Astrocyte of the hippocampus (primary cell): Measurements from ENCODE around the gene DUT.
A peak's percentile ranks its signal among the peaks of the same experiment; 100 is the strongest.
"Not testable (repeated sequence)": the region's sequence is repeated elsewhere in the genome, so short reads cannot be mapped to it uniquely, and the experiment has no call there.

ENCODE experiments used
- DNase-seq: peaks from one replicate; pipeline ENCODE4 v3.0.0; 2011; ENCODE audit warnings: low read depth, low spot score

Gene DUT

GRCh38 chr15:48330855-48331795, at the start of gene DUT:
Gene DUT (plus strand): TSS chr15:48331429. CDS start chr15:48331516, 87 bp downstream.
- DNase-seq: peak; percentile 92

GRCh38 chr15:48281674-48282073, 49.6 kb upstream of the DUT start:
- DNase-seq: peak; percentile 10

DNA sequence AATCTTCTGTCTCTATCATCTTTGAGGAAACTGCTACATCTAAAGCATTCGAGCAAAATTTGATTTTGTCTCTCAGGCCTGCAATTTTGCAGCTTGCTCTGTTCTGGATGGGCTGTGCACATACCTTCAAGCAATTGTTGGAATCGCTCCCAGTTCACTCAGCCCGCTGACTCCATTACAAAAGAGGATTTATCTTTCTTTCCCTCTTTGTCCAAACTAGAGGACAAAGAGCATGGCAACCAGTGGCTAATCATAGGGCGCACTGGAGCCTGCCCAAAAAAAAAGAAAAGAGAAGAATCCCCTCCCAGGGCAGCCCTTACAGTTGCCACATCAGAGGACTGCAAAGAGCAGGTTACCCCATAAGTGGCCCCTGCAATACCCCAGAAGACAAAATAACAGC, 49.0 kb upstream of the DUT start:
- DNase-seq: peak; percentile 67

DNA sequence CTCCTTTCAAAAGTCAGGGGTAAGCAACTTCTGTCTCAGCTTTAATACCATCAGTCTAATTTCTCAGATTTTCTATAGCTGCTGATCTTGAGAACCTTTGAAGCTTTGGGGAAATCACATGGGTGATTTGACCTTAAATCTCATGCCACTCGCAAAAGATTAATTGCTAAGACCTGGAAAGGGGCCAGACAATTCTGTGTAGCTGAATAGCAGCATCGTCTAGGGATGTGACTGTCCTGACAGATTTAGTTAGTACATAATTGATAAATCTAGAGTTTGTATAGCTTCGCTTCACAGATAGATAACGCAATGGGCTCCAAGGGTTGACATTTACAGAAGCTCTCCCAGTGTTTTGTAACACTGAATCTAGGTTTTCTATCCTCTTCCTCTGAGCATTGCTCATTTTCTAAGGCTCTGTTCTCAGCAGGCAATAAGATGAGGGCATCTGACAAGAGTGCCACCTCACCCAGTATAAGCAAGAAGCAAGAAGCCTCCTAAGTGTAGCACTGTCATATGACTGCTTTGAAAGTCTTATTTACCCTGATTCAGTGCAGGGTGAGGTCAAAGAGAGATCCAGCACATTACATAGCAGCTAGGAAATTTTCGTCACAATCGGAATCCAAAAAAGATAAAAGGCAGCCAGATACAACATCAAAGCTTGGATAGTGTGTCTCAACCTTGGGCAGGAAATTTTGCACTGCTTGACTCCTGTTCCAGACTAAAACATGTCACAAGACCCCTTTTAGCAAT, 47.7 kb upstream of the DUT start:
- DNase-seq: peak; percentile 34

DNA sequence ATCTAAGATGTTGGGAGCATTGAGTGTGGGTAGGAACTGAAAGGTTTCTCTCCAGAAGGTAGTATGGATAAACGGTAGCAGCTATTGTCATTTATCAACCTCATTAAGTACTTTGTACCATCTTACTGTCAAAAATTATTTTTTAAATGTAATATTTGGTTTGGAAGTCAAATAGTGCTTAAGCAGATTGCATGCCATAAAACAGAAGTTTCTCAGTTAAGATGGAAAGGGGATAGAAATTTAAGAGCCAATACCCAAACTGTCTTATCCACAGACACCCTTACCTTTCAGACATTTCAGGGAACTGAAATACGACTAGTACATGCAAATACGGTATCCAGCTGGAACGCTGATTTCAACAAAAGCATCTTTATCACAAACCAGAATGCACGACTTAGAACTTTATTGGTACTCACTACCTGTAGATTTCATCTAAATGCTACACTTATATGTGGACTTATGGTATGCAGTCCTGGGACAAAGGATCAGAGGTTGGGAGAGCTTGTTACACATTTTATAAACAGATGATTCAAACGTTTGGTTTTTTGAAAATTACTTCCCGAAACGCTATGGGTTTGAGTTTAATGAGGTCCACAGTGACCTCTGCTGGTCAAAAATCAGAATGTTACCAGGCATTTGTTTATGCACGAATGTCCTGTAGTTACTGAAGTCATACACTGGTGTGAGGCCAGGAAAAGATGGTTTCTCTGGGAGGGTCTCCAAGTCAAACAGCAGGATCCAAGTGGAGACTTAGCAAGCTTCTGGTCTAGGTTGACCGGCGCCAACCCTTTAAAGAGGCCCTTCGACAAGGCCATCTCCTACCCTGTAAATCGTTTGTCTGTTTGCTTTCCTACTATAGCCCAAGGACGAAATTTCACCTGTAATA, 45.7 kb upstream of the DUT start:
- DNase-seq: peak; percentile 94

DNA sequence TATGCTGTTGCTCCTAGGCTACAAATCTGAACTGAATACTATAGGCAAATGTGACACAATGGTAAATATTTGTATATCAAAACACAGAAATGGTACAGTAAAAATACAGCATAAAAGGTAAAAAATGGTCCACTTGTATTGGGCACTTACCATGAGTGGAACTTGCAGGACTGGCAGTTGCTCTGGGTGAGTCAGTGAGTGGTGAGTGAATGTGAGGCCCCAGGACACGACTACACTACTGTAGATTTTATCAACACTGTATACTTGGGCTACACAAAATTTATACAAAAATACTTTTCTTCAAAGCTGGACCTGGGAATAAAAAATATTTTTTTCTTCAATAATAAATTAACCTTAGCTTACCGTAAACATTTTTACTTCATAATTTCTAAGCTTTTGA, 41.6 kb upstream of the DUT start:
- no peak for DNase-seq

- no peak for DNase-seq
Measured at GRCh38 chr15:48292458-48292857, 38.8 kb upstream of the DUT start.

GRCh38 chr15:48297668-48298067, 33.6 kb upstream of the DUT start:
- no peak for DNase-seq

GRCh38 chr15:48298914-48299313, 32.3 kb upstream of the DUT start:
- no peak for DNase-seq

DNA sequence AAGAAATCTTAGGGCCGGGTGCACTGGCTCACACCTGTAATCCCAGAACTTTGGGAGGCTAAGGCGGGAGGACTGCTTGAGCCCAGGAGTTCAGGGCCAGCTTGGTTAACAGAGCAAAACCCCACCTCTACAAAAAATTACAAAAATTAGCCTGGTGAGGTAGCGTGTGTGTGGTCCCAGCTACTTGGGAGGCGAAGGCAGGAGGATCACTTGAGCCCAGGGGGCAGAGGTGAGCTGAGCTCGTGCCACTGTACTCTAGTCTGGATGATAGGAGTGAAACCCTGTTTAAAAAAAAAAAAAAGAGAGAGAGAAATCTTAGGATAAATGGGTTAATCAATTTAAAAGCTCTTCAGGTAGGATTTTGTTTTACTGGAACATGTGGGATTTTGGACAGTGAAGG, 31.2 kb upstream of the DUT start:
- DNase-seq: no peak

- no peak for DNase-seq
Measured at GRCh38 chr15:48304398-48304797, 26.8 kb upstream of the DUT start.

GRCh38 chr15:48306639-48307038, 24.6 kb upstream of the DUT start:
- DNase-seq: no peak

GRCh38 chr15:48307586-48307985, 23.6 kb upstream of the DUT start:
- no peak for DNase-seq

DNA sequence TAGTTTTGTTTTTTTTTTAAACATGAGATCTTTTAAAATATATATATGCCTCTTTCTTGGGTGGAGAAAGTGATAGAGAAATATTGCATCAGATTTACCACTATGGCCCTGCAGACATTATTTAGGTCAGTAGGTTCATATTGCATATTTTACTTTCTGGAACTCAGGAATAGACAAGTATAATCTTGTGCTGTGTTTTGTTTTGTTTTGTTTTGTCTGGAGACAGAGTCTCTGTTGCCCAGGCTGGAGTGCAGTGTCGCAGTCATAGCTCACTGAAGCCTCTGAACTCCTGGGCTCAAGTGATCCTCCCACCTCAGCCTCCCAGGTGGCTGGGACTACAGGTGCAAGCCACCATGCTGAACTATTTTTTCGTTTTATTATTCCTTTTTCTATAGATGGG, 21.5 kb upstream of the DUT start:
- no peak for DNase-seq

DNA sequence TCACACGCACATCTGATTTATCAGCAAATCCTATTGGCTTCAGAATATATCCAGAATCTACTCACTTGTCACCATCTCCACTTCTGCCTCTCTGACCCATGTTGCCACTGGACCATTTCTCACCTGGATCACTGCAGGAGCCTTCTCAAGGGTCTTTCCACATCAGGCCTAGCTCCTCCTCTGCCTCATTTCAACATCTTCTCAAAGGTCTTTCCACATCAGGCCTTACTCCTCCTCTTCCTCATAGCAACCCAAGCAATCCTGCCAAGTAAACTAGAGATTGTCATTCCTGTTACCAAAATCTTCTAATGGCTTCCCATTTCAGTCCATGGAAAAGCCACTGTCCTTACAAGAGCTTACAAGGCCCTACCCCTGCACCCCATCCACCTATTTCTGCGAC, 18.0 kb upstream of the DUT start:
- DNase-seq: no peak

DNA sequence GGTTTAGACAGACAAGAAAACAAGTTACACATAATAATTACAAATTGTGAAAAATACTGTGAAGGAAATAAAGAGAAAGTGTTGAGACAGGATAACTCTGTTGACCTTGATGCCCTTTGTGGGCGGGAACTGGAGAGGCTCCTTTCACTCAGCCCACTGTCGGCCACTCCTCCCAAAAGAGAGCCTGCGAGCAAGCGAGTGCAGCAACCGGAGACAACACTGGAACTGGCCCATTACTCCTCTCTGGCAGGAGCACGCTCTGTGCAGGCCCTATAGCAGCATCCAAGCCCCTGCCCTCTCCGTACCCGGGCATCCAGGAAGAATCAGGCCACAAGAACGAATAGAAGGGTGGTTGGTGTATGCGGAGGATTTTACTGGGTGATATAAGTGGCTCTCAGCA, 16.2 kb upstream of the DUT start:
- no peak for DNase-seq

GRCh38 chr15:48317221-48317620, 14.0 kb upstream of the DUT start:
- DNase-seq: no peak

- DNase-seq: no peak
Measured at GRCh38 chr15:48318131-48318530, 13.1 kb upstream of the DUT start.

DNA sequence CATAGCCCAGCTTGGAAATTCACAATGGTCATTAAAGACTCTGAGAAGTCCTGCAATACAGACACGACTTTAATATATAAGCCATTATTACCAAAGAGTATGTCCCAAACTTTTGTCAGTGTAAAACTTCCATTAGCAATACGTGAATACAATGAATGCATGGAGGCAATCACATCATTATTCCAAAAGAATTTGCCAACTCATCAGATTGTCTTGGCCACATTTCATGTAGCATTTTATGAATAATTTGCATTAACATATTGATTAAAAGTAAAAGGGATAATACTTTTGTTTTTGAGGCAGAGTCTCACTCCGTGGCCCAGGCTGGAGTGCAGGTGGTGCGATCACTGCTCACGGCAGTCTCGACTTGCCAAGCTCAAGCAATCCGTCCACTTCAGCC, 7.9 kb upstream of the DUT start:
- DNase-seq: no peak

- DNase-seq: no peak
Measured at GRCh38 chr15:48324949-48325348, 6.3 kb upstream of the DUT start.

GRCh38 chr15:48325400-48325799, 5.8 kb upstream of the DUT start:
- no peak for DNase-seq

DNA sequence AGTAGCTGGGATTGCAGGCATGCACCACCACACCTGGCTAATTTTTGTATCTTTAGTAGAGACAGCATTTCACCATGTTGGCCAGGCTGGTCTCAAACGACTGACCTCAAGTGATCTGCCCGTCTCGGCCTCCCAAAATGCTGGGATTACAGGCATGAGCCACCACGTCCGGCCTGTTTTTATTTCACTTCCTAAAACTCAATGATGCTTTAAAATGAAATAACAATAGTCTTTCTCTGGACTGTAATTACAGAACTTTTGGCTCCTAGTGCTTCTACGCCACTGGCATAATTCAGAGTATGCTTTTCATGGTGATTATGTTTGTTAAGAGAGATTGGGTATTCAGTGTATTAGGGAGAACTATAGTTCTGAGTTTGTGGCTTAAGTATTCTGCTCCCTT, 5.0 kb upstream of the DUT start:
- not testable (repeated sequence) for DNase-seq
